Adrenal gland (tissue), 12 donors: ENCODE results near the gene GALNT5. TPM values are rescaled to one million over a fixed set of nuclear protein-coding genes. Genes with fewer than 3 reads are reported as not detected.

Experiments
- DNase-seq, 7 donors: peaks; one replicate each; pipeline ENCODE4 v3.0.0-alpha.2; 2019 to 2020
- H3K27ac ChIP-seq, 5 donors: fragments of 200-600 bp; sonication (generic) in 4 of 5; 1 replicate in 3 of 5; 2 replicates in 2 of 5; pipeline versions ENCODE4 v1.5.1 to v1.8.0; 2016 to 2020; ENCODE audit warnings: mild to moderate bottlenecking in 1 of 5
- H3K27me3 ChIP-seq: fragments of 200-600 bp; 2 replicates; pipeline ENCODE4 v1.8.0; 2021
- H3K36me3 ChIP-seq, 2 donors: fragments of 200-600 bp; replicated peaks in 1 of 2; 1 replicate in 1 of 2; 2 replicates in 1 of 2; pipeline versions ENCODE4 v1.5.1 to v1.8.0; 2018 to 2022
- H3K4me1 ChIP-seq, 2 donors: fragments of 200-600 bp; replicated peaks in 1 of 2; 1 replicate in 1 of 2; 2 replicates in 1 of 2; pipeline versions ENCODE4 v1.5.1 to v1.8.0; 2018 to 2021
- H3K4me3 ChIP-seq, 4 donors: fragments of 200-600 bp; sonication (generic) in 3 of 4; one replicate each; pipeline ENCODE4 v1.5.1; 2016 to 2018
- H3K9me3 ChIP-seq, 3 donors: fragments of 200-600 bp; sonication (generic) in 1 of 3; replicated peaks in 1 of 3; 1 replicate in 2 of 3; 2 replicates in 1 of 3; pipeline versions ENCODE4 v1.5.1 to v1.8.0; 2016 to 2021
- CTCF ChIP-seq, 6 experiments: fragments of 450-650 bp in 4 of 6; fragments of 200-600 bp in 2 of 6; sonication (generic) in 1 of 6; IDR thresholded peaks; 1 replicate in 5 of 6; 2 replicates in 1 of 6; pipeline versions ENCODE4 v1.5.1 to v1.8.0; 2016 to 2021; ENCODE audit warnings: antibody characterized with exemption in 6 of 6, mild to moderate bottlenecking in 2 of 6, moderate library complexity in 1 of 6
- POLR2A ChIP-seq, 2 donors: fragments of 450-650 bp; IDR thresholded peaks; one replicate each; pipeline ENCODE4 v1.6.1; 2017; ENCODE audit warnings: antibody characterized with exemption in 2 of 2, mild to moderate bottlenecking in 2 of 2, moderate library complexity in 1 of 2
- WGBS, 4 donors: extraction: QIAGEN DNeasy Blood & Tissue Kit in 2 of 4; methylation state at CpG; one replicate each; pipeline versions ENCODE4 v1.1.5 to v1.1.7; 2013 to 2017; 5-methylcytosine and 5-hydroxymethylcytosine counted together
- intact Hi-C, 2 donors: fragments of 100-400 bp; cut with DNase I; formaldehyde crosslinking; loops; one replicate each; pipeline versions ENCODE4 v1.14.1 to v1.15.0; 2022 to 2023
- polyA plus RNA-seq, 3 donors: library from polyadenylated mRNA; stranded (reverse); fragments of 200-250 nt in 2 of 3; fragments of 350-450 nt in 1 of 3; fragmentation: Illumina TruSeq in 1 of 3; extraction: RNeasy Lipid Tissue Mini Kit (QIAGEN cat#74804) in 1 of 3; gene quantifications; one replicate each; pipeline ENCODE4 v1.2.3, GENCODE V29; 2013 to 2014
- total RNA-seq, 9 donors: library from RNA; depleted of rRNA in 4 of 9; stranded (reverse); fragments of >200 nt in 4 of 9; fragments of 120-200 nt in 1 of 9; fragmentation: NEBNext Ultra II Directional in 1 of 9; extraction: Animal tissue kit (Norgen Biotek cat#: 25700) in 1 of 9; gene quantifications; one replicate each; pipeline versions ENCODE4 v1.1.0 to v1.2.4, GENCODE V29; 2013 to 2023
- donor health status: healthy with polysubstance abuse.
- donor health status: Bipolar disorder and iron deficiency.
- donor health status: DM: yes; HTN: yes; CAD: no.
- donor health status: DM: no; HTN: no; CAD: no.
- donor health status: DM: no; HTN: no; CAD: no.
- donor health status: DM: yes; HTN: yes; CAD: no.

GALNT5 gene
- total and polyA plus RNA-seq, 12 donors, result under 0.01 to 0.22 (median 0.07) TPM; not detected in 3

DNA sequence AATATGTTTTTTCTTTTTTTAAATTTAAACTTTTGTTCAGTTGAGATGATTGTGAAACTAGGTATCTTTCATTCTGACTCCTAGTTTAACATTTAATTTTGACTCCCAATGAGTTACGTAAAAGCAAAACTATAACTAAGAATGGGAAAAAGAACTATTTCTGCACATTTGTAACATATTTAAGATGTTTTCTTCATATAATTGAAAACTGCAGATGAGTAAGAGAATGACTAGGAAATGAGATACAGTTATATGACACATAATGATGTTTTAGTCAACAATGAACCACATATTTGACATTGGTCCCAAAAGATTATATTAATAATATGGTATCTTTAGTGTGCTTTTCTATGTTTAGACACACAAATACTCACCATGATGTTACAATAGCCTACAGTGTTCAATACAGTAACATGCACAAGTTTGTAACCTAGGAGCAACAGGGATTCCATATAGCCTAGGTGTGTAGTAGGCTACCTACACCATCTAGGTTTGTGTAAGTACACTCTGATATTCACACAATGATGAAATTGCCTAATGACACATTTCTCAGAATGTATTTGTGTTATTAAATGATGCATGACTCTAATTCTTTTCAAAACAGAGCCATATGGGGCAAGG lies 55.5 kb downstream of the GALNT5 start:
- Histone ChIP-seq H3K27ac (no peak overlapping the region), H3K9me3 (no peaks in the 10 kb centered on the region), H3K4me1 (no peaks in the 10 kb centered on the region), H3K4me3 (no peak overlapping the region), H3K27me3 (no peaks in the 10 kb centered on the region), H3K36me3 (no peaks in the 10 kb centered on the region)
- no peak for DNase-seq
- WGBS, 4 donors, result 84 to 94% (median 91%) methylated on average over 1 of the region's 1 CpG
- TF ChIP-seq POLR2A (IDR thresholded peaks at IDR 0.05) (no peak), CTCF (IDR thresholded peaks at IDR 0.05) (no peak)
- intact Hi-C loops, result no loop called here

- Histone ChIP-seq H3K4me3 (no peak overlapping the region), H3K4me1 (no peaks in the 10 kb centered on the region), H3K27me3 (no peaks in the 10 kb centered on the region), H3K27ac (no peak overlapping the region), H3K9me3 (no peaks in the 10 kb centered on the region), H3K36me3 (no peaks in the 10 kb centered on the region)
- TF ChIP-seq POLR2A (IDR thresholded peaks at IDR 0.05), result no peak
- no peak for TF ChIP-seq CTCF (IDR thresholded peaks at IDR 0.05)
- no peak for DNase-seq
- WGBS, 4 donors, result 53 to 78% (median 77%) methylated on average over 4 of the region's 4 CpGs
- intact Hi-C loops, result no loop called here
These were observed 58.4 kb downstream of the GALNT5 start for GRCh38 chr2:157315901-157316300.

DNA sequence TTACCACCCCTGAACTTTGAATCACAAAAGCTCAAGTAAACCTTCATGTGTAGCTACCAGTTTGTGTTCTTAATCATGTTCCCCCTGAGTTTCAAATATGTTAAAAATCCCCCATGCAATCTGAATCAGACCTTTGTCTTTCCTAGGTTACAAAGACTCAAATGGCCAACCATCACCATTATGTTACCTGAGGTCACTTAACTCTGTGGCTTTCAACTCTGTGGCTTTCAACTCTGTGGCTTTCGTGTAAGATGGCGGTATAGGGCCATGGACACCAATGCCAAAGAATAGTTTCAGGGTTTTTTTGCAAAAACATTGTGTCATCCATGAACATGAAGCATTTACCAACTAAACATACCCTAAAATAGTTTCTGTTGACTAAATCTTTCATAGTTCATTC lies 61.4 kb downstream of the GALNT5 start:
- TF ChIP-seq CTCF (IDR thresholded peaks at IDR 0.05) (no peak), POLR2A (IDR thresholded peaks at IDR 0.05) (no peak)
- H3K9me3 ChIP-seq, result no peaks in the 10 kb centered on the region
- no peak overlapping the region for H3K4me3 ChIP-seq
- H3K36me3 ChIP-seq, result no peaks in the 10 kb centered on the region
- no peak overlapping the region for H3K27ac ChIP-seq
- WGBS, 4 donors, result 80 to 91% (median 90%) methylated on average over 2 of the region's 2 CpGs
- no peaks in the 10 kb centered on the region for H3K4me1 ChIP-seq
- H3K27me3 ChIP-seq, result no peaks in the 10 kb centered on the region
- no peak for DNase-seq
- intact Hi-C loops, result no loop called here

DNA sequence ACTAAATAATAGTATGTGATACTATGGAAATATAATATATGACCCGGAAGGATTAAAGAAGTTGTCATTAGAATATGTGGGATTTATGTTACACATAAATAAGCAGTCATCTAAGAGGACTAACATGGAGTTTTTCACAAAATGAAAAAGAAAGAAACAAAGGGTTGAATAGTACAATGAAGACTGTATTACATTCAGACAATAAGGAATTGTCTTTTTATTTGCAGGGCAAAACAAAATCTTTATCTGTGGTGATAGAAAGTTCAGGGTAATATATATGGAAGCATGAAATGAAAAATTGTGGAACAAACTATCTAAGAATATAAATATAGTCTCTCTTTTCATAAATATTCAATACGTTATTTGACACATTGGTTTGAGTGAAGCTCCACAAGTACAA lies 62.3 kb downstream of the GALNT5 start:
- Histone ChIP-seq H3K9me3 (no peaks in the 10 kb centered on the region), H3K27ac (no peak overlapping the region), H3K4me3 (no peak overlapping the region), H3K27me3 (no peaks in the 10 kb centered on the region), H3K4me1 (no peaks in the 10 kb centered on the region), H3K36me3 (no peaks in the 10 kb centered on the region)
- intact Hi-C loops, result loop anchor here in 1 of 2 donors (10.0 kb wide), 1 partner anchor 695 kb away; no protein-coding TSS in a partner anchor
- TF ChIP-seq CTCF (IDR thresholded peaks at IDR 0.05), result no peak
- no peak for TF ChIP-seq POLR2A (IDR thresholded peaks at IDR 0.05)
- no peak for DNase-seq
- 66 to 75% (median 71%) methylated on average over 2 of the region's 2 CpGs for WGBS, 4 donors
